Tibial artery (tissue), 4 donors: ENCODE data around the gene TNNT1.

Source experiments
- DNase-seq, 2 donors: peaks; one replicate each; pipeline ENCODE4 v3.0.0-alpha.2; 2019
- H3K27ac ChIP-seq, 2 donors: fragments of 200-600 bp; sonication (generic) in 1 of 2; 1 replicate in 1 of 2; 2 replicates in 1 of 2; pipeline ENCODE4 v1.5.1; 2018 to 2019; ENCODE audit warnings: mild to moderate bottlenecking in 1 of 2
- H3K27me3 ChIP-seq, 2 donors: fragments of 200-600 bp; sonication (generic) in 1 of 2; one replicate each; pipeline versions ENCODE4 v1.5.1 to v1.6.0; 2016 to 2019
- H3K36me3 ChIP-seq, 3 donors: fragments of 200-600 bp; sonication (generic) in 2 of 3; one replicate each; pipeline ENCODE4 v1.5.1; 2016 to 2019; ENCODE audit warnings: mild to moderate bottlenecking in 2 of 3
- H3K4me1 ChIP-seq, 4 donors: fragments of 200-600 bp; sonication (generic) in 2 of 4; 1 replicate in 3 of 4; 2 replicates in 1 of 4; pipeline ENCODE4 v1.5.1; 2016 to 2019
- H3K4me3 ChIP-seq, 2 donors: fragments of 200-600 bp; sonication (generic) in 1 of 2; 1 replicate in 1 of 2; 2 replicates in 1 of 2; pipeline ENCODE4 v1.5.1; 2018 to 2019; ENCODE audit warnings: mild to moderate bottlenecking in 2 of 2
- H3K9me3 ChIP-seq, 3 donors: fragments of 200-600 bp; sonication (generic) in 1 of 3; one replicate each; pipeline ENCODE4 v1.5.1; 2016 to 2019
- CTCF ChIP-seq, 2 experiments: fragments of 200-600 bp in 1 of 2; fragments of 450-650 bp in 1 of 2; IDR thresholded peaks; one replicate each; pipeline ENCODE4 v1.5.1; 2017 to 2019; ENCODE audit warnings: antibody characterized with exemption in 2 of 2, mild to moderate bottlenecking in 1 of 2, moderate library complexity in 1 of 2
- intact Hi-C: fragments of 100-400 bp; cut with DNase I; formaldehyde crosslinking; loops from one replicate; pipeline ENCODE4 v1.15.0; 2023; ENCODE audit warnings: low total_unique reads

Gene TNNT1

DNA sequence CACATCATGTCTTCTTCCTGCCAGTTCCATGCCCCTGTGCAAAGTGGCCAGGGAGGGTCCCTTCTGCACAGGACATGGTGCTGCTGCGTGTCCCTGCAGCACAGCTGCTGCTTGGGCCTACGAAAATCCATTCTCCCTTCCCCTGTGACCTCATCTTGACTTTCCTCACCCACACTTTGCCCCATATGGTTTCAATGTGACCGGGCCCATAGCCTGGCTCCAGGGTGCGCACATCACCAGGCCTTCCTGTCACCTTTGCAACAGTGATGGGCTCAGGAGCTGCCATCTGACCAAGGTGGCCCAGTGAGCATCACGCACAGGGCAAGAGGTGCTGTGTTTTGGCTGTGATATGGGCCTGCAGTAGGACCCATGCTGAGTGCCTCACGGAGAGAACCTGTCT lies 42.4 kb downstream of the TNNT1 start:
- Histone ChIP-seq H3K27ac (no peak overlapping the region), H3K27me3 (no peaks in the 10 kb centered on the region), H3K36me3 (peaks cover 25 to 69% (median 49%) of the 10 kb centered on the region in 3 donors), H3K4me1 (peaks cover 0 to 11% (median 5%) of the 10 kb centered on the region in 4 donors), H3K9me3 (no peaks in the 10 kb centered on the region), H3K4me3 (no peak overlapping the region)
- no peak for TF ChIP-seq CTCF (IDR thresholded peaks at IDR 0.05)
- DNase-seq = no peak
- intact Hi-C loops = no loop called here

DNA sequence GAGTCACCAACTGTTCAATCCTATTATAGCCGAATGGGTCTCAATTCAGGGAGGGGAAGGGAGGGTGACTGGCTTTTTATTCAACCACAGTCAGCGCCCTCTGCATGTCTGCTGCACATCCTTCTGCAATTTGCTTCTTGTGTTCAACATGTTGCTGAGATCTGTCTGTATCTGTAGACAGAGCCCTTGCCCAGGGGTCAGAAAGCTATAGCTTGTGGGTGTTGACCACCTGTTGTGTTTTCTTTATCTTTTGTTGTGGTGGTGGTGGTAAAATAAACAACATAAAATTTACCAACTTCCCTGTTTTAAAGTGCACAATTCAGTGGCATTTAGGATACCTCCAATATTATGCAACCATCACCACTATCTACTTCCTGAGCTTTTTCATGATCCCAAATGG lies 43.8 kb downstream of the TNNT1 start:
- Histone ChIP-seq H3K4me3 (no peak overlapping the region), H3K27me3 (no peaks in the 10 kb centered on the region), H3K27ac (no peak overlapping the region), H3K36me3 (peaks cover 35 to 71% (median 59%) of the 10 kb centered on the region in 3 donors), H3K9me3 (no peaks in the 10 kb centered on the region), H3K4me1 (peaks cover 0 to 3% (median 0%) of the 10 kb centered on the region in 4 donors)
- intact Hi-C loops = no loop called here
- TF ChIP-seq CTCF (IDR thresholded peaks at IDR 0.05) = no peak
- no peak for DNase-seq

GRCh38 chr19:55103190-55103589 lies 45.8 kb downstream of the TNNT1 start:
- no peak overlapping the region for H3K27ac ChIP-seq
- H3K4me3 ChIP-seq = no peak overlapping the region
- no peak for TF ChIP-seq CTCF (IDR thresholded peaks at IDR 0.05)
- peaks cover 0 to 4% (median 2%) of the 10 kb centered on the region in 4 donors for H3K4me1 ChIP-seq
- intact Hi-C loops = no loop called here
- no peaks in the 10 kb centered on the region for H3K9me3 ChIP-seq
- DNase-seq = no peak
- H3K27me3 ChIP-seq = no peaks in the 10 kb centered on the region
- peaks cover 41 to 71% (median 62%) of the 10 kb centered on the region in 3 donors for H3K36me3 ChIP-seq

DNA sequence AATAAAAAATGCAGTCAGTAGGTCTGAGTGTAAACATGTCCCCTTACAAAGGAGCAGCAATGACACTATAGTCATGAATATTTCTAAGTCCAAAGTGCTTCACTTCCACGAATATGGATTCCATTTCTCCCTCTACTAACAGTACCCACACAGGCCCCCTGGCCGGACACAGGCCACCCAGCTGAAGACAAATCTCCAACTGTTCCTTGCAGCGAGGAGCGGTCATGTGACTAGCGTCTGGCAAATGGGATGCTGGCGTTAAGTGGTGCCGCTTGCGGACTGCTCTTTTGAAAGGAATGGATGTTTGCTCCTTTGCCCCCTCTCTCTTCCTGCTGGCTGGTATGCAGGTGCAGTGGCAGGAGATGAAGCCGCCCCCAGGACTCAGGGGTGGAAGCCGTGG lies 47.7 kb downstream of the TNNT1 start:
- intact Hi-C loops = no loop called here
- Histone ChIP-seq H3K27me3 (no peaks in the 10 kb centered on the region), H3K4me1 (peaks cover 0 to 4% (median 2%) of the 10 kb centered on the region in 4 donors), H3K9me3 (no peaks in the 10 kb centered on the region), H3K27ac (no peak overlapping the region), H3K4me3 (no peak overlapping the region), H3K36me3 (peaks cover 44 to 76% (median 64%) of the 10 kb centered on the region in 3 donors)
- DNase-seq = no peak
- no peak for TF ChIP-seq CTCF (IDR thresholded peaks at IDR 0.05)

DNA sequence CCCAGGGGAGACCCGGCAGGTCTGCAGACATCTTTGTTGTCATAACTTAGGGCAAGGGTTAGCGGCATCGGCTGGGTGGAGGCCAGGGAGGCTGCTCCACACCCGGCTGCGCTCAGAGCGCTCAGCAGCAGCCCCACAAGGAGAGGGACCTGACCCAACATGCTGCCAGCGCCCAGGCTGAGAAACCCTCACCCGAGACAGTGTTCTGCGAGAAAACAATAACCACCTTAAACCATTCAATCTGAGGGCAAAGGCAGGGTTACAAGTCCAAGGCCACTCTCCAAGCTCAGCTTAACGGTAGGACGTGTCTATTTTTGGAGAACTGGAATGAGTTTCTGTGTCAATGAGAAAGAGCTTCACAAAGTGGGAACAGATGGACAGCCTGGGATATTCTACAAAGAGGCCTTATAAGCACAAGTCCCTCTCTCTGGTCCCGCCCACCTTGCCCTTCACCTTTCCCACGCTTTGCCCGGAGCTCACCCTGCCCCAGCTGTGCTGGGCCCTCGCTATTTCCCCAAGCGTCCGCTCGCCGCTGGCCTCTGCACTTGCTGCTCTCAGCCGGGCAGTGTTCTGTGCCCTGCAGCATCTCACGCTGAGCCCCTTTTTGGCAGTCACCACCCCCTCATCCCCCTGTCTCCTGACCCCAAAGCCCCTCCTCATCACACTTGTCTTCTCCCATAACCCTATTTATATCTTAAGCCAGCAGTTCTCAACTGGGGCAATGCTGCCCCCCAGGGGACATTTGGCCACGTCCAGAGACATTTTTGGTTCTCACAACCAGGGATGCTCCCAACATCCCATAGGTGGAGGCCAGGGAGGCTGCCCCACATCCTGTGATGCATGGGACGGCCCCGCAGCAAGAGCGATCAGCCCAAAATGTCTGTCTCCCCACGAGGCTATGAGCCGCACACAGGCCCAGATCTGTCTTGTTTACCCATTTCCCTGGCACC lies 49.2 kb downstream of the TNNT1 start:
- no peak for DNase-seq
- no peaks in the 10 kb centered on the region for H3K9me3 ChIP-seq
- H3K27ac ChIP-seq = no peak overlapping the region

More for the DNA sequence above, 49.2 kb downstream of the TNNT1 start:
- Histone ChIP-seq H3K36me3 (peaks cover 58 to 76% (median 65%) of the 10 kb centered on the region in 3 donors), H3K4me3 (no peak overlapping the region), H3K27me3 (no peaks in the 10 kb centered on the region), H3K4me1 (peaks cover 0 to 4% (median 2%) of the 10 kb centered on the region in 4 donors)
- intact Hi-C loops = no loop called here
- no peak for TF ChIP-seq CTCF (IDR thresholded peaks at IDR 0.05)
